Neural cell (in vitro differentiated cells): Measurements from ENCODE around the gene LRRC15. TPM values are rescaled to one million over a fixed set of nuclear protein-coding genes. Genes with fewer than 3 reads are reported as not detected.

Experiments
- H2AFZ ChIP-seq: fragments of 200-600, 300-800 bp; sonication (generic), shearing (Covaris generic); 2 replicates; pipeline ENCODE4 v1.6.0; 2014; ENCODE audit warnings: low read depth, mild to moderate bottlenecking, antibody characterized with exemption, low read length, moderate library complexity
- H3F3A ChIP-seq: fragments of 200-600 bp; shearing (Covaris generic); 2 replicates; pipeline ENCODE4 v1.6.1; 2016; ENCODE audit warnings: mild to moderate bottlenecking, moderate library complexity, mixed read lengths, antibody characterized with exemption, low read length; ENCODE audit not compliant: insufficient read depth, poor library complexity, severe bottlenecking
- H3K27ac ChIP-seq: fragments of 200-600, 300-800 bp; sonication (generic), shearing (Covaris generic); 2 replicates; pipeline ENCODE4 v1.5.1; 2014; ENCODE audit warnings: mild to moderate bottlenecking, low read length, moderate library complexity
- H3K27me3 ChIP-seq: fragments of 300-800, 200-600 bp; sonication (generic), shearing (Covaris generic); 2 replicates; pipeline ENCODE4 v1.6.0; 2014; ENCODE audit warnings: mild to moderate bottlenecking, low read depth, low read length, moderate library complexity; ENCODE audit not compliant: insufficient read depth
- H3K36me3 ChIP-seq: fragments of 300-800, 200-600 bp; sonication (generic), shearing (Covaris generic); 2 replicates; pipeline ENCODE4 v1.5.1; 2014; ENCODE audit warnings: mild to moderate bottlenecking, antibody characterized with exemption, low read length, moderate library complexity; ENCODE audit not compliant: insufficient read depth
- H3K4me2 ChIP-seq: fragments of 300-800, 200-600 bp; sonication (generic), shearing (Covaris generic); 2 replicates; pipeline ENCODE4 v1.6.0; 2014; ENCODE audit warnings: mild to moderate bottlenecking, low read length
- H3K4me3 ChIP-seq: fragments of 300-800, 200-600 bp; sonication (generic), shearing (Covaris generic); 2 replicates; pipeline ENCODE4 v1.5.1; 2014; ENCODE audit warnings: mild to moderate bottlenecking, low read length, moderate library complexity
- H3K79me2 ChIP-seq: fragments of 200-600 bp; shearing (Covaris generic); replicated peaks from 2 replicates; pipeline ENCODE4 v1.6.0; 2014; ENCODE audit warnings: mild to moderate bottlenecking, low read length, moderate library complexity; ENCODE audit not compliant: insufficient read depth
- H3K9ac ChIP-seq: fragments of 300-800, 200-600 bp; sonication (generic), shearing (Covaris generic); 2 replicates; pipeline ENCODE4 v1.6.1; 2016; ENCODE audit warnings: mild to moderate bottlenecking, low read length, mixed read lengths
- H3K9me2 ChIP-seq: fragments of 200-600 bp; shearing (Covaris generic); 2 replicates; pipeline ENCODE4 v1.6.1; 2016; ENCODE audit warnings: mild to moderate bottlenecking, low read length, mixed read lengths; ENCODE audit not compliant: insufficient read depth
- H3K9me3 ChIP-seq: fragments of 200-600, 300-800 bp; sonication (generic), shearing (Covaris generic); 2 replicates; pipeline ENCODE4 v1.6.1; 2016; ENCODE audit warnings: mild to moderate bottlenecking, mixed run types, low read length, moderate library complexity, mixed read lengths
- H4K20me1 ChIP-seq: fragments of 200-600 bp; shearing (Covaris generic); 2 replicates; pipeline ENCODE4 v1.6.1; 2016; ENCODE audit warnings: mild to moderate bottlenecking, mixed run types; ENCODE audit not compliant: insufficient read depth
- CTCF ChIP-seq: fragments of 450-650 bp; IDR thresholded peaks from 2 replicates; pipeline ENCODE4 v1.5.1; 2014; ENCODE audit warnings: antibody characterized with exemption, mild to moderate bottlenecking, moderate library complexity; ENCODE audit not compliant: poor library complexity, severe bottlenecking
- EP300 ChIP-seq: fragments of 450-650 bp; conservative IDR thresholded peaks from 2 replicates; pipeline ENCODE4 v1.6.1; 2014; ENCODE audit warnings: antibody characterized with exemption, mild to moderate bottlenecking, moderate library complexity; ENCODE audit not compliant: poor library complexity, severe bottlenecking
- EZH2 ChIP-seq: fragments of 200-600, 300-800 bp; shearing (Covaris generic), sonication (generic); IDR thresholded peaks from 2 replicates; pipeline ENCODE4 v1.6.1; 2014; ENCODE audit warnings: antibody characterized with exemption, low read length, borderline replicate concordance, mild to moderate bottlenecking; ENCODE audit not compliant: insufficient read depth, poor library complexity, severe bottlenecking
- MXI1 ChIP-seq: fragments of 450-650 bp; conservative IDR thresholded peaks from 2 replicates; pipeline ENCODE4 v1.6.1; 2014; ENCODE audit warnings: antibody characterized with exemption, mild to moderate bottlenecking; ENCODE audit not compliant: poor library complexity, severe bottlenecking
- POLR2AphosphoS5 ChIP-seq: IDR thresholded peaks from 2 replicates; pipeline ENCODE4 v1.6.1; 2012
- RAD21 ChIP-seq: fragments of 450-650 bp; conservative IDR thresholded peaks from 2 replicates; pipeline ENCODE4 v1.6.1; 2014; ENCODE audit warnings: antibody characterized with exemption, mild to moderate bottlenecking, moderate library complexity
- REST ChIP-seq: IDR thresholded peaks from 2 replicates; pipeline ENCODE4 v1.6.1; 2012; ENCODE audit warnings: borderline replicate concordance
- SMC3 ChIP-seq: fragments of 450-650 bp; conservative IDR thresholded peaks from 2 replicates; pipeline ENCODE4 v1.6.1; 2014; ENCODE audit warnings: antibody characterized with exemption, mild to moderate bottlenecking, moderate library complexity; ENCODE audit not compliant: poor library complexity
- TAF1 ChIP-seq: IDR thresholded peaks from 2 replicates; pipeline ENCODE4 v1.6.1; 2012; ENCODE audit warnings: low read depth
- polyA plus RNA-seq: library from polyadenylated mRNA; depleted of rRNA; stranded (reverse); fragments of >200 nt; gene quantifications from 2 replicates; pipeline ENCODE4 v1.2.3, GENCODE V29; 2014

LRRC15 gene
- polyA plus RNA-seq, 1 donor from 2014 or later: not detected

GRCh38 chr3:194336601-194337355 lies 32.8 kb downstream of the LRRC15 start:
- TF ChIP-seq SMC3 (no peak), MXI1 (no peak), EZH2 (no peak), REST (no peak), POLR2AphosphoS5 (no peak), EP300 (no peak)
- Histone ChIP-seq H3K4me3 (no peak overlapping the region), H3K9me3 (no peaks in the 10 kb centered on the region), H3K9ac (no peak overlapping the region), H3K79me2 (no peaks in the 10 kb centered on the region), H4K20me1 (no peaks in the 10 kb centered on the region), H3K9me2 (no peaks in the 10 kb centered on the region), H3K4me2 (no peak overlapping the region), H3K27me3 (peaks cover 19% of the 10 kb centered on the region), H3F3A (no peaks in the 10 kb centered on the region), H2AFZ (no peak overlapping the region), H3K36me3 (no peaks in the 10 kb centered on the region), H3K27ac (no peak overlapping the region)

- Histone ChIP-seq H3K9me3 (no peaks in the 10 kb centered on the region), H3K4me2 (no peak overlapping the region), H3K27ac (no peak overlapping the region)
Observed at GRCh38 chr3:194333981-194334320, 35.6 kb downstream of the LRRC15 start.

More at GRCh38 chr3:194333981-194334320, 35.6 kb downstream of the LRRC15 start:
- Histone ChIP-seq H3K27me3 (peaks cover 25% of the 10 kb centered on the region), H3F3A (no peaks in the 10 kb centered on the region), H3K9me2 (no peaks in the 10 kb centered on the region), H3K9ac (no peak overlapping the region), H3K4me3 (peak overlapping the region; percentile 66), H2AFZ (no peak overlapping the region), H3K79me2 (no peaks in the 10 kb centered on the region), H3K36me3 (no peaks in the 10 kb centered on the region), H4K20me1 (no peaks in the 10 kb centered on the region)
- TF ChIP-seq TAF1 (no peak), EZH2 (no peak), POLR2AphosphoS5 (no peak), RAD21 (no peak), EP300 (no peak), SMC3 (no peak), CTCF (no peak), REST (no peak), MXI1 (no peak)
